ENCODE results near the gene VRK1.

The VRK1 gene

GRCh38 chr14:96888593-96888992 lies 91.4 kb downstream of the VRK1 start:
- DNase-seq = no peak

- DNase-seq = no peak
Observed at GRCh38 chr14:96889091-96889490, 91.9 kb downstream of the VRK1 start.

GRCh38 chr14:96893966-96894622 lies 96.9 kb downstream of the VRK1 start:
- DNase-seq = no peak

- DNase-seq = no peak
Observed at GRCh38 chr14:96894966-96895365, 97.8 kb downstream of the VRK1 start.

GRCh38 chr14:96895658-96896271 lies 98.6 kb downstream of the VRK1 start:
- DNase-seq = no peak

- DNase-seq = no peak
Observed at GRCh38 chr14:96897184-96897583, 100.0 kb downstream of the VRK1 start.

- DNase-seq = no peak
Observed at GRCh38 chr14:96901227-96901626, 104.0 kb downstream of the VRK1 start.

GRCh38 chr14:96902004-96902403 lies 104.8 kb downstream of the VRK1 start:
- no peak for DNase-seq

GRCh38 chr14:96903444-96904023 lies 106.4 kb downstream of the VRK1 start:
- no peak for DNase-seq

GRCh38 chr14:96904201-96904600 lies 107.0 kb downstream of the VRK1 start:
- DNase-seq = no peak

GRCh38 chr14:96905065-96905464 lies 107.9 kb downstream of the VRK1 start:
- DNase-seq = no peak

- DNase-seq = peak; percentile 74
Observed at GRCh38 chr14:96905825-96906224, 108.6 kb downstream of the VRK1 start.

GRCh38 chr14:96906434-96906833 lies 109.3 kb downstream of the VRK1 start:
- peak; percentile 12 for DNase-seq

- no peak for DNase-seq
Observed at GRCh38 chr14:96909841-96910364, 112.7 kb downstream of the VRK1 start.

- DNase-seq = peak; percentile 16
Observed at GRCh38 chr14:96911499-96912149, 114.4 kb downstream of the VRK1 start.

GRCh38 chr14:96914571-96915128 lies 117.5 kb downstream of the VRK1 start:
- DNase-seq = no peak

GRCh38 chr14:96915478-96915877 lies 118.3 kb downstream of the VRK1 start:
- no peak for DNase-seq

- no peak for DNase-seq
Observed at GRCh38 chr14:96916751-96917150, 119.6 kb downstream of the VRK1 start.

- DNase-seq = peak; percentile 88
Observed at GRCh38 chr14:96917442-96917963, 120.3 kb downstream of the VRK1 start.

GRCh38 chr14:96920023-96920422 lies 122.8 kb downstream of the VRK1 start:
- DNase-seq = peak; percentile 18

GRCh38 chr14:96920820-96921219 lies 123.6 kb downstream of the VRK1 start:
- no peak for DNase-seq

- DNase-seq = no peak
Observed at GRCh38 chr14:96922986-96923385, 125.8 kb downstream of the VRK1 start.

GRCh38 chr14:96925422-96925821 lies 128.2 kb downstream of the VRK1 start:
- no peak for DNase-seq

Measured in hematopoietic multipotent progenitor cell treated with erythropoietin and hydrocortisone succinate and interleukin-3 and kit ligand, for 6 days (in vitro differentiated cells).